GM12801 (cell line): ENCODE data around the gene DNAH6.

Experiments
- TF ChIP-seq, protein P1 (sequence below): IDR thresholded peaks from one replicate; pipeline ENCODE4 v1.5.1; 2011; ENCODE audit warnings: control low read depth; ENCODE audit not compliant: insufficient read length; ENCODE audit errors: extremely low read depth

DNAH6 gene

GRCh38 chr2:84729224-84729623, 212.9 kb downstream of the DNAH6 start:
- TF ChIP-seq, protein P1, sequence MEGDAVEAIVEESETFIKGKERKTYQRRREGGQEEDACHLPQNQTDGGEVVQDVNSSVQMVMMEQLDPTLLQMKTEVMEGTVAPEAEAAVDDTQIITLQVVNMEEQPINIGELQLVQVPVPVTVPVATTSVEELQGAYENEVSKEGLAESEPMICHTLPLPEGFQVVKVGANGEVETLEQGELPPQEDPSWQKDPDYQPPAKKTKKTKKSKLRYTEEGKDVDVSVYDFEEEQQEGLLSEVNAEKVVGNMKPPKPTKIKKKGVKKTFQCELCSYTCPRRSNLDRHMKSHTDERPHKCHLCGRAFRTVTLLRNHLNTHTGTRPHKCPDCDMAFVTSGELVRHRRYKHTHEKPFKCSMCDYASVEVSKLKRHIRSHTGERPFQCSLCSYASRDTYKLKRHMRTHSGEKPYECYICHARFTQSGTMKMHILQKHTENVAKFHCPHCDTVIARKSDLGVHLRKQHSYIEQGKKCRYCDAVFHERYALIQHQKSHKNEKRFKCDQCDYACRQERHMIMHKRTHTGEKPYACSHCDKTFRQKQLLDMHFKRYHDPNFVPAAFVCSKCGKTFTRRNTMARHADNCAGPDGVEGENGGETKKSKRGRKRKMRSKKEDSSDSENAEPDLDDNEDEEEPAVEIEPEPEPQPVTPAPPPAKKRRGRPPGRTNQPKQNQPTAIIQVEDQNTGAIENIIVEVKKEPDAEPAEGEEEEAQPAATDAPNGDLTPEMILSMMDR = no peak

GRCh38 chr2:84731185-84731584, 214.9 kb downstream of the DNAH6 start:
- TF ChIP-seq, protein P1 = no peak

- TF ChIP-seq, protein P1 = no peak
Observed at GRCh38 chr2:84732897-84733778, 216.8 kb downstream of the DNAH6 start.

DNA sequence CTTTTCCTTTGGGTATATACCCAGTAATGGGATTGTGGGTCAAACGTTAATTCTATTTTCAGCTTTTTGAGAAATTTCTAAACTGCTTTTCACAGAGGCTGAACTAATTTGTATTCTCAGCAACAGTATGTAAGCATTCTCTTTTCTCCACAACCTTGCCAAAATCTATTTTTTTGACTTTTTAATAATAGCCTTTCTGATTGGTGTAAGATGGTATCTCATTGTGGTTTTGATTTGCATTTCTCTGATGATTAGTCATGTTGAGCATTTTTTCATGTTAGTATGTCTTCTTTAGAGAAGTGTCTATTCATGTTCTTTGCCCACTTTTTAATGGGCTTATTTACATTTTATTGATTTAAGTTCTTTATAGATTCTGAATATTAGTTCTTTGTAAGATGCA, 219.1 kb downstream of the DNAH6 start:
- TF ChIP-seq, protein P1 = no peak

DNA sequence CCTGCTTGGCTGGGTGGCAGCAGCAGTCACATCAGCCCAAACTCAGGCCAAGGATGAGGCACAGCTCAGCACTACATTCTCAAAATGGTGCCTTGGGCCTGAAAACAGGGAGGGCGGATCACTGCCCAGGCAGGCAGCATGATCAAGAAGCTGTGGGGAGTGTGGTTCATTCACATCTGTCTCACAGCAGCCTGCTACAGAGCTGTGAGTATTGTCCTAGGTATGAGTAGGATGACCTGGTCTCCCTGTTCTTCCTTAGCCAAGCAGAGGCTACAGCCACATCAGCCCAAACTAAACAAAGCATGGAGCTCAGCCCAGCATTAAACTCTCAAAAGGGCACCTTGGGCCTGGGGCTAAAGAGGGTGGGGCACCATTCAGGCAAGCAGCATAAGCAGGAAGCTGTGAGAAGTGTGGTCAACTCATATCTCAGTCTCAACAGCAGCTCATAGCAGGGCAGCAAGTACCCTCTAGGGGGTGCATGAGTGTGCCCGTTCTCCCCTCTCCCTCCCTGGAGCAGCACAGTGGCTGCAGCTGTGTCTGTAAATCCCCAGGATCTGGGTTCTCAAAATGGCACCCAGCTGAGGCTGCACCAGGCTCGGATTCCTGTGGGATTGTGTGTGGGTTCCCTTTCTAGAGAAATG, 225.0 kb downstream of the DNAH6 start:
- TF ChIP-seq, protein P1 = no peak

GRCh38 chr2:84748341-84748740, 232.0 kb downstream of the DNAH6 start:
- TF ChIP-seq, protein P1 = no peak

- TF ChIP-seq, protein P1 = no peak
Observed at GRCh38 chr2:84749442-84749841, 233.1 kb downstream of the DNAH6 start.
